Brain pericyte (primary cell): ENCODE results near the gene NEK6.

Experiments
- DNase-seq: peaks from one replicate; pipeline ENCODE4 v3.0.0-alpha.2; 2012; ENCODE audit warnings: low read depth, low spot score

The NEK6 gene

GRCh38 chr9:124279531-124280175, 21.9 kb downstream of the NEK6 start:
- no peak for DNase-seq

GRCh38 chr9:124280176-124280691, 22.5 kb downstream of the NEK6 start:
- DNase-seq, result no peak

GRCh38 chr9:124281931-124282371, 24.2 kb downstream of the NEK6 start:
- DNase-seq, result no peak

- no peak for DNase-seq
Measured at GRCh38 chr9:124282442-124283227, 24.9 kb downstream of the NEK6 start.

- DNase-seq, result no peak
Measured at GRCh38 chr9:124283228-124283814, 25.6 kb downstream of the NEK6 start.

GRCh38 chr9:124284237-124284831, 26.6 kb downstream of the NEK6 start:
- no peak for DNase-seq

- no peak for DNase-seq
Measured at GRCh38 chr9:124284940-124285441, 27.2 kb downstream of the NEK6 start.

- no peak for DNase-seq
Measured at GRCh38 chr9:124285490-124285889, 27.7 kb downstream of the NEK6 start.

GRCh38 chr9:124285903-124286291, 28.1 kb downstream of the NEK6 start:
- DNase-seq, result peak; percentile 77

GRCh38 chr9:124286292-124286931, 28.7 kb downstream of the NEK6 start:
- peak; percentile 66 for DNase-seq

GRCh38 chr9:124290053-124290591, 32.4 kb downstream of the NEK6 start:
- DNase-seq, result no peak

- DNase-seq, result no peak
Measured at GRCh38 chr9:124290743-124291554, 33.2 kb downstream of the NEK6 start.

GRCh38 chr9:124291801-124292396, 34.1 kb downstream of the NEK6 start:
- DNase-seq, result no peak

- no peak for DNase-seq
Measured at GRCh38 chr9:124292696-124293593, 35.2 kb downstream of the NEK6 start.

- DNase-seq, result no peak
Measured at GRCh38 chr9:124293718-124294506, 36.2 kb downstream of the NEK6 start.

GRCh38 chr9:124295159-124295794, 37.5 kb downstream of the NEK6 start:
- DNase-seq, result no peak

- no peak for DNase-seq
Measured at GRCh38 chr9:124296094-124296493, 38.3 kb downstream of the NEK6 start.
